ENCODE data around the gene SLC8A2.
A peak's percentile ranks its signal among the peaks of the same experiment; 100 is the strongest.

Gene SLC8A2

DNA sequence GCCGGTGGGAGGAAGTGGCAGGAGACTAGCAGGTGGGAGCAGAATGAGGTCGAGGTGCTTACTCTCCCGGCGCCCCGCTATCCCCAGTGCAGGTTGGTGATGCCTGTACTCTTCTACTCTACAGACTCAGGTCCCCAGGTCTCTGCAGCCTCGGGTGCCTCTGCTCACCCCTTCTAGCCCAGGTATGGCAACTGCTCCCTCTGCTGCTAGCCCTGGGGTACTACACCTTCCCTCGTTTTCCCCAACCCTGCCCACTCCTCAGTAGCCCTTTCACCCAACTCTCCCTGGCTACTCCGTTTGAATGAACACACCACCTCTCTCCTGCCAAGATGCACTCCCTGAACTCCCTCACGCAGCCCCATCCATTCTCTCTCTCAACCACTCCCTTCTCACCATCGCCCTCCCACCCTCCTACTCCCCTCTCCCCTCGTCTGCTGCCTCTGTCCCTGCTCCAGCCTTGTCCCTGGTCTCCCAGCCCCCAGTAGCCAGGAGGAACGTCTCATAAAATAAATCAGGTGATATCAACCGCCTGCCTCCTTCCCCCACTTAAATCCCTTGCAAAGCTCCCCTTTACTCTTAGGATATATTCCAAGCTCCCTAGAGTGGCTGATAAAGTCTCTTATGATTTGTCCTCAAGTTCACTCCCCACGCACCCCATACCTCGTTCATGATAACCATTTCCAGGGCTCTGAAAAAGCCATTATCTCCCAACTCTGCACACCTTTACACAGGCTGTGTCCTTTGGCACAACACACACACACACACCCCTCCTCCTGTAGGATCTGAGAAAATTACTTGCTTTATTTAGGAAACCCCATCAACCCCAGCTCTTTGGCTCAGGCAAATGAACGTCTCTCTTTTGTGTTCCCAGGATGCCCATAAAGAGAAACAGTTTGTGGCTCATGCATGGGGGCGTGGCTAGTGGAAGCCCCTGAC, 44.2 kb downstream of the SLC8A2 start:
- Histone ChIP-seq H3K36me3 (ENCODE audit: control insufficient read depth in 1 of 2, insufficient read depth in 2 of 2, low read depth in 1 of 2, low read length in 2 of 2) (no peaks in the 10 kb centered on the region), H3K4me2 (ENCODE audit: low read length, poor library complexity, severe bottlenecking) (peak overlapping the region; percentile 5), H3K27me3 (ENCODE audit: control insufficient read depth in 1 of 2, insufficient read depth in 1 of 2, low read length in 2 of 2) (peaks cover 45 to 62% of the 10 kb centered on the region in 2 experiments), H2BK120ac (ENCODE audit: low read depth, low read length) (no peak overlapping the region), H3K4me1 (ENCODE audit: control insufficient read depth, insufficient read depth, low read depth, low read length) (peaks cover 19% of the 10 kb centered on the region), H3K9ac (ENCODE audit: low read length) (no peak overlapping the region), H2BK5ac (ENCODE audit: low read depth, low read length, poor library complexity, severe bottlenecking) (no peak overlapping the region), H3K79me1 (replicated peaks; ENCODE audit: low read length, poor library complexity, severe bottlenecking) (no peaks in the 10 kb centered on the region), H3K18ac (ENCODE audit: low read depth in 1 of 2, low read length in 2 of 2) (peak overlapping the region in 1 of 2 experiments; percentile 47), H3K4me3 (ENCODE audit: insufficient read depth in 1 of 2, low read depth in 1 of 2, low read length in 2 of 2) (peak overlapping the region in 1 of 2 experiments; percentile 45), H3K27ac (ENCODE audit: low read length, poor library complexity, severe bottlenecking) (no peak overlapping the region), H3K4ac (ENCODE audit: low read depth in 1 of 2, low read length in 2 of 2) (no peak overlapping the region), H2BK15ac (ENCODE audit: low read depth, poor library complexity, severe bottlenecking) (no peak overlapping the region), H2BK12ac (ENCODE audit: low read length in 2 of 2) (peak overlapping the region in 1 of 2 experiments; percentile 43), H3K14ac (ENCODE audit: low read length in 2 of 2) (no peak overlapping the region), H4K91ac (ENCODE audit: low read length) (no peak overlapping the region), H3K23ac (ENCODE audit: low read length in 2 of 2) (no peak overlapping the region), H3K9me3 (ENCODE audit: control insufficient read depth, low read length) (no peaks in the 10 kb centered on the region), H2AK5ac (ENCODE audit: low read length, severe bottlenecking) (no peak overlapping the region), H2AFZ (ENCODE audit: low read depth, low read length) (no peak overlapping the region), H4K8ac (ENCODE audit: low read length) (no peak overlapping the region)
- 6% methylated on average over 17 of the region's 17 CpGs for WGBS
- DNase-seq: peak; percentile 72

DNA sequence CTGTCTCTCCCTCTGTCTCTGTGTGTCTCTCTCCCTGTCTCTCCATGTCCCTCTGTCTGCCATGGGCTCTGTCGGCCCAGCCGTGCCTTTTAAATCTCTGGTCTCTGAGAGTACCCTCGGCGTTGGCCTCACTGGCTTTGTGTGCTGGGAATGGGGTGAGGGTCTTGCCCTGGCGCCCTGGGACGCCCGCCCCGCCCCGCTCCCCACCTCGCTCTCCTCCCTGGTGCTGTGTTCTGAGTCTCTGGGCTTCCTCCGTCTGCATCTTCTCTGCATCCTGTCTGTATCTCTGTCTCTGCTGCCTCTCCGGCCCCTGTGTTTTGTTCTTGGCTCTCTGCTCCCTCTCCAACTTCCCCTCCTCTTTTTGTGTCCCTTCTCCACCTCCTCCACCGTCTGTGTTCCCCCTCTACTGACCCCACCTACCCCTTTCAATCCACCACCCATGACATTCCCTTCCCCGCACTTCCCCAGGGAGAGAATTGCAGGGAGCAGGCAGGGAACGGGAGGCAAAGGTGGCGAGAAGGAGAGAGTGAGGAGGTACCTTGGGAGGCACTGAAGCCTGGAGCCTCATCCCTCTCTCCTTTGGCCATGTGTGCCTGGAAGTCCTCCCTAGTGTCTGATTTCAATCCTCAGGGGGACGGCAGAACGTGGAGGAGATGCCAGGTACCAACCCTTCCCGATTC, 48.4 kb downstream of the SLC8A2 start:
- DNase-seq: no peak
- Histone ChIP-seq H3K27ac (ENCODE audit: low read length, poor library complexity, severe bottlenecking) (no peak overlapping the region), H4K8ac (ENCODE audit: low read length) (no peak overlapping the region)

DNA sequence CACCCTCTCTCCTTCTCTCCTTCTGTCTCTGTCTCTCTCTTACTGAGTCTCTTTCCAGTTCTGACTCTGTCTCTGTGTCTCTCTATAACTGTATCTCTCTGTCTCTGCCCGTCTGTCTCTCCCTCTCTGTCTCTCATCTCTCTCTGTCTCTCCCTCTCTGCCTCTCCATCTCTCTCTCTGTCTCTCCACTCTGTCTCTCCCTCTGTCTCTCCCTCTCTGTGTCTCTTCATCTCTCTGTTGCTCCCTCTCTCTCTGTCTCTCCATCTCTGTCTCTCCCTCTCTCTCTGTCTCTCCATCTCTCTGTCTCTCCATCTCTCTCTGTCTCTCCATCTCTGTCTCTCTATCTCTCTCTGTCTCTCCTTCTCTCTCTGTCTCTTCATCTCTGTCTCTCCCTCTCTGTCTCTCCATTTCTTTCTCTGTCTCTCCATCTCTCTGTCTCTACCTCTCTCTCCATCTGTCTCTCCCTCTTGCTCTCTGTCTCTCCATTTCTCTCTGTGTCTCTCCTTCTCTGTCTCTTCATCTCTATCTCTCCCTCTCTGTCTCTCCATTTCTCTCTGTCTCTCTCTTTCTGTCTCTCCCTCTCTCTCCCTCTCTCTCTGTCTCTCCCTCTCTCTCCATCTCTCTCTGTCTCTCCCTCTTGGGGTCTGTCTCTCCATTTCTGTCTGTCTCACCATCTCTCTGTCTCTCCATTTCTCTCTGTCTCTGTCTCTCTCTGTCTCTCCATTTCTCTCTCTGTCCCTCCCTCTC, 49.1 kb downstream of the SLC8A2 start:
- Histone ChIP-seq H2BK15ac (ENCODE audit: low read depth, poor library complexity, severe bottlenecking) (no peak overlapping the region), H3K18ac (ENCODE audit: low read depth in 1 of 2, low read length in 2 of 2) (no peak overlapping the region), H3K23ac (ENCODE audit: low read length in 2 of 2) (no peak overlapping the region), H3K14ac (ENCODE audit: low read length in 2 of 2) (no peak overlapping the region), H3K9ac (ENCODE audit: low read length) (no peak overlapping the region), H2BK120ac (ENCODE audit: low read depth, low read length) (no peak overlapping the region), H3K27ac (ENCODE audit: low read length, poor library complexity, severe bottlenecking) (no peak overlapping the region), H3K4me2 (ENCODE audit: low read length, poor library complexity, severe bottlenecking) (no peak overlapping the region), H2AK5ac (ENCODE audit: low read length, severe bottlenecking) (no peak overlapping the region), H2BK12ac (ENCODE audit: low read length in 2 of 2) (no peak overlapping the region), H3K36me3 (ENCODE audit: control insufficient read depth in 1 of 2, insufficient read depth in 2 of 2, low read depth in 1 of 2, low read length in 2 of 2) (no peaks in the 10 kb centered on the region), H3K4me3 (ENCODE audit: insufficient read depth in 1 of 2, low read depth in 1 of 2, low read length in 2 of 2) (no peak overlapping the region), H2AFZ (ENCODE audit: low read depth, low read length) (no peak overlapping the region), H3K9me3 (ENCODE audit: control insufficient read depth, low read length) (no peaks in the 10 kb centered on the region), H4K8ac (ENCODE audit: low read length) (no peak overlapping the region), H4K91ac (ENCODE audit: low read length) (no peak overlapping the region), H3K79me1 (replicated peaks; ENCODE audit: low read length, poor library complexity, severe bottlenecking) (no peaks in the 10 kb centered on the region), H3K4me1 (ENCODE audit: control insufficient read depth, insufficient read depth, low read depth, low read length) (peaks cover 18% of the 10 kb centered on the region), H3K4ac (ENCODE audit: low read depth in 1 of 2, low read length in 2 of 2) (no peak overlapping the region), H2BK5ac (ENCODE audit: low read depth, low read length, poor library complexity, severe bottlenecking) (no peak overlapping the region), H3K27me3 (ENCODE audit: control insufficient read depth in 1 of 2, insufficient read depth in 1 of 2, low read length in 2 of 2) (peaks cover 70 to 80% of the 10 kb centered on the region in 2 experiments)
- DNase-seq: no peak
- WGBS: 9% methylated on average over 1 of the region's 1 CpG

More for the DNA sequence above, 48.4 kb downstream of the SLC8A2 start:
- no peak overlapping the region for H3K9ac ChIP-seq (ENCODE audit: low read length)
- no peaks in the 10 kb centered on the region for H3K36me3 ChIP-seq (ENCODE audit: control insufficient read depth in 1 of 2, insufficient read depth in 2 of 2, low read depth in 1 of 2, low read length in 2 of 2)
- H3K79me1 ChIP-seq (replicated peaks; ENCODE audit: low read length, poor library complexity, severe bottlenecking): no peaks in the 10 kb centered on the region
- no peak overlapping the region for H2BK15ac ChIP-seq (ENCODE audit: low read depth, poor library complexity, severe bottlenecking)
- no peak overlapping the region for H3K23ac ChIP-seq (ENCODE audit: low read length in 2 of 2)
- peaks cover 62 to 72% of the 10 kb centered on the region in 2 experiments for H3K27me3 ChIP-seq (ENCODE audit: control insufficient read depth in 1 of 2, insufficient read depth in 1 of 2, low read length in 2 of 2)
- no peaks in the 10 kb centered on the region for H3K9me3 ChIP-seq (ENCODE audit: control insufficient read depth, low read length)
- no peak overlapping the region for H2AK5ac ChIP-seq (ENCODE audit: low read length, severe bottlenecking)
- H2BK5ac ChIP-seq (ENCODE audit: low read depth, low read length, poor library complexity, severe bottlenecking): no peak overlapping the region
- no peak overlapping the region for H2BK12ac ChIP-seq (ENCODE audit: low read length in 2 of 2)
- no peak overlapping the region for H3K14ac ChIP-seq (ENCODE audit: low read length in 2 of 2)
- no peak overlapping the region for H3K4me2 ChIP-seq (ENCODE audit: low read length, poor library complexity, severe bottlenecking)
- H3K4me3 ChIP-seq (ENCODE audit: insufficient read depth in 1 of 2, low read depth in 1 of 2, low read length in 2 of 2): no peak overlapping the region
- WGBS: 26% methylated on average over 17 of the region's 19 CpGs
- H3K4me1 ChIP-seq (ENCODE audit: control insufficient read depth, insufficient read depth, low read depth, low read length): peaks cover 19% of the 10 kb centered on the region
- no peak overlapping the region for H2AFZ ChIP-seq (ENCODE audit: low read depth, low read length)
- no peak overlapping the region for H4K91ac ChIP-seq (ENCODE audit: low read length)
- H2BK120ac ChIP-seq (ENCODE audit: low read depth, low read length): no peak overlapping the region
- H3K4ac ChIP-seq (ENCODE audit: low read depth in 1 of 2, low read length in 2 of 2): no peak overlapping the region
- no peak overlapping the region for H3K18ac ChIP-seq (ENCODE audit: low read depth in 1 of 2, low read length in 2 of 2)
